ENCODE results near the gene DVL1. TPM values are rescaled to one million over a fixed set of nuclear protein-coding genes. Genes with fewer than 3 reads are reported as not detected.
A peak's percentile ranks its signal among the peaks of the same experiment; 100 is the strongest.

The DVL1 gene
- total RNA-seq, 2 donors from 2014 or later: 57.2 to 69.0 TPM

DNA sequence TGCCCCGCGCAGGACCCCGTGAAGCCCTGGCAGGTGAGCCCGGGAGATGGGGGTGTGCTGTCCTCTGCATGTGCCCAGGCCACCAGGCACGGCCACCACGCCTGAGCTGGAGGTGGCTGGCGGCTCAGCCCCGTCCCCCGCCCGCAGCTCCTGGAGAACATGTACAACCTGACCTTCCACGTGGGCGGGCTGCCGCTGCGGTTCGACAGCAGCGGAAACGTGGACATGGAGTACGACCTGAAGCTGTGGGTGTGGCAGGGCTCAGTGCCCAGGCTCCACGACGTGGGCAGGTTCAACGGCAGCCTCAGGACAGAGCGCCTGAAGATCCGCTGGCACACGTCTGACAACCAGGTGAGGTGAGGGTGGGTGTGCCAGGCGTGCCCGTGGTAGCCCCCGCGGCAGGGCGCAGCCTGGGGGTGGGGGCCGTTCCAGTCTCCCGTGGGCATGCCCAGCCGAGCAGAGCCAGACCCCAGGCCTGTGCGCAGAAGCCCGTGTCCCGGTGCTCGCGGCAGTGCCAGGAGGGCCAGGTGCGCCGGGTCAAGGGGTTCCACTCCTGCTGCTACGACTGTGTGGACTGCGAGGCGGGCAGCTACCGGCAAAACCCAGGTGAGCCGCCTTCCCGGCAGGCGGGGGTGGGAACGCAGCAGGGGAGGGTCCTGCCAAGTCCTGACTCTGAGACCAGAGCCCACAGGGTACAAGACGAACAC lies 16.3 kb downstream of the DVL1 start:
- intact Hi-C loops (cut with DNase I, micrococcal nuclease): no loop called here
- peak in 1 of 2 donors; percentile 63 for DNase-seq
- peak; percentile 60 for ATAC-seq

GRCh38 chr1:1332031-1332755 lies 17.0 kb downstream of the DVL1 start:
- no peak for ATAC-seq
- intact Hi-C loops (cut with DNase I, micrococcal nuclease): no loop called here

DNA sequence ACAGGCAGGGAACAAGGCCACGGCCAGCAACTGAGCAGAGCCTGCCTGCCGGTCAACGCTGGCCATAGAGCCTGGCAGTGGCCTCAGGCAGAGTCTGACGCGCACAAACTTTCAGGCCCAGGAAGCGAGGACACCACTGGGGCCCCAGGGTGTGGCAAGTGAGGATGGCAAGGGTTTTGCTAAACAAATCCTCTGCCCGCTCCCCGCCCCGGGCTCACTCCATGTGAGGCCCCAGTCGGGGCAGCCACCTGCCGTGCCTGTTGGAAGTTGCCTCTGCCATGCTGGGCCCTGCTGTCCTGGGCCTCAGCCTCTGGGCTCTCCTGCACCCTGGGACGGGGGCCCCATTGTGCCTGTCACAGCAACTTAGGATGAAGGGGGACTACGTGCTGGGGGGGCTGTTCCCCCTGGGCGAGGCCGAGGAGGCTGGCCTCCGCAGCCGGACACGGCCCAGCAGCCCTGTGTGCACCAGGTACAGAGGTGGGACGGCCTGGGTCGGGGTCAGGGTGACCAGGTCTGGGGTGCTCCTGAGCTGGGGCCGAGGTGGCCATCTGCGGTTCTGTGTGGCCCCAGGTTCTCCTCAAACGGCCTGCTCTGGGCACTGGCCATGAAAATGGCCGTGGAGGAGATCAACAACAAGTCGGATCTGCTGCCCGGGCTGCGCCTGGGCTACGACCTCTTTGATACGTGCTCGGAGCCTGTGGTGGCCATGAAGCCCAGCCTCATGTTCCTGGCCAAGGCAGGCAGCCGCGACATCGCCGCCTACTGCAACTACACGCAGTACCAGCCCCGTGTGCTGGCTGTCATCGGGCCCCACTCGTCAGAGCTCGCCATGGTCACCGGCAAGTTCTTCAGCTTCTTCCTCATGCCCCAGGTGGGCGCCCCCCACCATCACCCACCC lies 17.9 kb downstream of the DVL1 start, which contains the start of gene TAS1R3:
Gene TAS1R3 (plus strand): TSS at position 213 of the 898 bp plus-strand sequence. CDS start 66 bp downstream, at position 279.
- intact Hi-C loops (cut with DNase I, micrococcal nuclease): no loop called here
- peak in 1 of 2 donors; percentile 44 for DNase-seq

More at GRCh38 chr1:1332031-1332755, 17.0 kb downstream of the DVL1 start:
- no peak for DNase-seq

DNA sequence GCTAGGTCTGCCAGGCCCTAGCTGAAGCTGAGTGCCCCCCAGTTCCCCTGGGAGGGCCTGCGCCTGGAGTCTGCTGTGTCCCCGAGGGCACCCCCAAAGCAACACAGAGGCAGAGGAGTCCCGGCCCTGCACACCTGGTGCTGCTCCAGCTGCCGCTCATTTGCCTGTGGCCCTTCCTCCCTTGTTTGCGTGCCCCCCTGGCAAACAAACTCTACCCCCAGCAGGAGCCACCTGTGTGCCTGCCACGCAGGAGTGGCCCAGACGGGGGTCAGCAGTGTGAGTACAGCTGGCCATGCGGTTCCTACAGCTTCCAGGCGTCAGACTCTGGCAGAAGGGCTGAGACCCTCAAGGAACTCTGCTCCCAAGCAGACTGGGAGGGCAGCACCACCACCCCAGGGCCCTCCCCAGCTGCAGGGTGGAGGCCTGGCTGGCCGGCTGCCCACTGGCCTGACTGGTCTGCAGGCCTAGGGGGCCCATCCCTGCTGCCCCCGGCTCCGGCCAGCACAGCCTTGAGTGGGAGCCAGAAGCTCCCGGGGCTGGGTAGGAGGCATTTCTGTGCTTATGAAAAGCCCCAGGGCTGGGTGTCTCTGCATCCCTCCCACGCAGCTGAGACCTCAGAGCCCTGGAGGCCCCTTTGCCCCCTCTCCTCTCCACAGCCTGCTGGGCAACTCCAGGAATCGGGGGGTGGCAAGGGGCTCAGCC lies 18.7 kb downstream of the DVL1 start:
- DNase-seq: no peak
- intact Hi-C loops (cut with DNase I, micrococcal nuclease): no loop called here
- no peak for ATAC-seq

More for the DNA sequence above, 17.9 kb downstream of the DVL1 start, which contains the start of gene TAS1R3:
- peak; percentile 7 for ATAC-seq

- no peak for ATAC-seq
- intact Hi-C loops (cut with DNase I, micrococcal nuclease): no loop called here
These were observed 19.7 kb downstream of the DVL1 start for GRCh38 chr1:1329304-1330210.

DNA sequence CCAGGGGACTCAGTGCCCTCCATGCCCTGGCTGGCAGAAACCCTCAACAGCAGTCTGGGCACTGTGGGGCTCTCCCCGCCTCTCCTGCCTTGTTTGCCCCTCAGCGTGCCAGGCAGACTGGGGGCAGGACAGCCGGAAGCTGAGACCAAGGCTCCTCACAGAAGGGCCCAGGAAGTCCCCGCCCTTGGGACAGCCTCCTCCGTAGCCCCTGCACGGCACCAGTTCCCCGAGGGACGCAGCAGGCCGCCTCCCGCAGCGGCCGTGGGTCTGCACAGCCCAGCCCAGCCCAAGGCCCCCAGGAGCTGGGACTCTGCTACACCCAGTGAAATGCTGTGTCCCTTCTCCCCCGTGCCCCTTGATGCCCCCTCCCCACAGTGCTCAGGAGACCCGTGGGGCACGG lies 21.0 kb downstream of the DVL1 start:
- no peak for ATAC-seq
- no peak for DNase-seq
- intact Hi-C loops (cut with DNase I, micrococcal nuclease): no loop called here

More at GRCh38 chr1:1329304-1330210, 19.7 kb downstream of the DVL1 start:
- DNase-seq: no peak

GRCh38 chr1:1327291-1327690 lies 21.9 kb downstream of the DVL1 start:
- no peak for DNase-seq
- no peak for ATAC-seq
- intact Hi-C loops (cut with DNase I, micrococcal nuclease): no loop called here

DNA sequence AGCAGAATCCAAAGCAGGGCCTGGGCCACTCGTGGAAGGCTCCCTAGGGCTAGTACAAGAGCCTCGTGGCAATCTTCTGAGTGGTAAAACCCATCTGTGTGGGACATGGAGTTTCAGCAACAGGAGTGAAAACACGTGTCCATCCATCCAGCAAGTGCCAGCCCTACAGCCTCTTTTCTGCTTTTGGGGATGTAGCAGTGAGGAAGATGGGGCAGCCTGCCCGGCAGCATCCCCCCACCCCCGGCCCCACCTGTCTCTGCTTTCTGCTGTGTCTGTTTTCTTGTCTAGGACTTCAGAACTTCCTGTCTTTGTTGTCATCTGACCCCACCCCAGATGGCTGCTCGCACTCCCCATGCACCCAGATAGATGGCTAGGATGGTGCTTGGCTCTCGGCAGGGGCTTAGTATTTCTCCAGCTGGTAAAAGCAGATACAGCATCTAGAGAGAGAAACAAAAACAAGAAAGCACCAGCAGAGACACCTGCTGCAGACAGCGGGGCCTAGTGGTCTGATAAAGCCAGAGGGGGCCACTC lies 23.1 kb downstream of the DVL1 start:
- no peak for ATAC-seq
- intact Hi-C loops (cut with DNase I, micrococcal nuclease): no loop called here
- DNase-seq: no peak

DNA sequence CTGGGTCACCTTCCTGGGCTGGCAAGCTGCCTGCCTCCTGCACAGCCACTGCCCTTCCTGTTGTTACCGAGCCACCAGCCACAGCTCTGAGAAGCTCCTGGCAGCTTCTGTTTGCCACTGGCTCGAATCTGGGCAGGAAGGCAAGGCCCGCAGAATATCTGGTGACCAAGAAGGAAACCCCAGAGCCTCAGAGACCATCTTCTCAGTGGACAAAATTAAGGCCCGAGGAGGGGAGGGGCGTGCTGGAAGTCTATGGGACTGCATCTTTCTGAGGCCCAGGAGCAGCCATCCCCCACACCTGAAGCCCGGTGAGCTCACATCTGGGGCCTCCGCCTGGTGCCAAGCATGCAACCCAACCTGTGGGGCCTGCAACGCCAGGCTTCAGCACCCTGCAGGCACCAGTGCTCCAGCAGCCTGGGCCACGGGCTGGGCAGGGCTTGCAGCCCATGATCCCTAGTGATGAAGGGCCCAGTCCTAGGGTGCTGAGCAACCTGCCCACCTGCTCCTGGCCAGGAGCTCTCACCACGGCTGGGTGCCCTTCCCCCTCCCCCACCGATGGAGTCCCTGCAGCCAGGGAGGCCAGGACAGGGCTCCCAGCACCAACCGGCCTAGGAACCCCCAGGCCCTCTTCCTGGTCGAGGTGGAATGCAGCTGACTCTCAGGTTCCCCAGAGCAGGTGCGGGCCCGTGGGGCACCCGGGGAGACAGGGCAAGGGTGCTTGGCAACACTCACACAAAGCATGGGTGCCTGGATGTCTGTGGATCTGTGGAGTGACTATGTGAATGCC lies 23.7 kb downstream of the DVL1 start:
- peak; percentile 71 for DNase-seq
- intact Hi-C loops (cut with DNase I, micrococcal nuclease): no loop called here
- ATAC-seq: peak; percentile 65

- ATAC-seq: peak; percentile 85
- intact Hi-C loops (cut with DNase I, micrococcal nuclease): no loop called here
- DNase-seq: peak; percentile 93 to 96
These were observed 24.5 kb downstream of the DVL1 start, which contains the start of the genes CPTP and INTS11 for GRCh38 chr1:1324524-1325287. TSS of gene CPTP (plus strand) at chr1:1324802. CDS start at chr1:1326911, 2,109 bp downstream. TSS of gene INTS11 (minus strand) at chr1:1324660. CDS start at chr1:1324608, 52 bp downstream.

DNA sequence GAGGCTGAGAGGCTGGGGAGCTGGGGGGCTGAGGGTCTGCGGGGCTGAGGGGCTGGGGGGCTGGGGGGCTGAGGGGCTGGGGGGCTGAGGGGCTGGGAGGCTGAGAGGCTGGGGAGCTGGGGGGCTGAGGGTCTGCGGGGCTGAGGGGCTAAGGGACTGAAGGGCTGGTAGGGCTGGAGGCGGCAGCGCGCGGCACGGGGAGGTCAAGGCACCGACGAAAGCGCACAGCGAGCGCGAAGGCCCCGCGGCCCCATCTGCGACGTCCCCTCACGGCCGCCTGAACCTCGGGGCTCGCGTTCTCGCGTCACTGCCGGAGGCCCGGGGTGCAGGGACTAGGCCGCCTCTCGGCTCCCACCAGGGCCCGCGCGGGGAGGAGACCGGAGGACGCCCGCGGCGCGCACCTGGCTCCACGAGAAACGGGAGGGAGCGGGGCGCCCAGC lies 25.1 kb downstream of the DVL1 start:
- ATAC-seq (no peak), DNase-seq (no peak)
- intact Hi-C loops (cut with DNase I, micrococcal nuclease): no loop called here

- DNase-seq (no peak), ATAC-seq (no peak)
- intact Hi-C loops (cut with DNase I, micrococcal nuclease): no loop called here
These were observed 26.3 kb downstream of the DVL1 start for GRCh38 chr1:1322952-1323351.

DNA sequence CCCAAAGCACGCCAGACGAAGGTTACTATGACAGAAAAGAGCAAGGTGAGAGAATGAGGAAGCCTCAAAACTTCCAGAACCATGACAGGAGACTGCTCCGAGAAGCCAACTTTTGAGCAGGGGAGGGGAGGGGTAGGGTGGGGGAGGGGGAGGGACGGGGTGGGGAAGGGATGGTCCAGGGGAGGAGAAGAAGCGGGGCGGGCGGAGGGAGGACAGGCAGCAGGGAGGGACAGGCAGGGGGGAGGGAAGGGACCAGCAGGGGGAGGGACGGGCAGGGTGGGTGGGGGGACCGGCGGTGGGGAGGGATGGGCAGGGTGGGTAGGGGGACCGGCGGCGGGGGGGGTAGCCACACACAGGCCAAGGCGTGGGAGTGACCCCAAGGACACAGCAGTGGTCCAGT lies 26.8 kb downstream of the DVL1 start:
- DNase-seq (no peak), ATAC-seq (no peak)
- intact Hi-C loops (cut with DNase I, micrococcal nuclease): no loop called here

DNA sequence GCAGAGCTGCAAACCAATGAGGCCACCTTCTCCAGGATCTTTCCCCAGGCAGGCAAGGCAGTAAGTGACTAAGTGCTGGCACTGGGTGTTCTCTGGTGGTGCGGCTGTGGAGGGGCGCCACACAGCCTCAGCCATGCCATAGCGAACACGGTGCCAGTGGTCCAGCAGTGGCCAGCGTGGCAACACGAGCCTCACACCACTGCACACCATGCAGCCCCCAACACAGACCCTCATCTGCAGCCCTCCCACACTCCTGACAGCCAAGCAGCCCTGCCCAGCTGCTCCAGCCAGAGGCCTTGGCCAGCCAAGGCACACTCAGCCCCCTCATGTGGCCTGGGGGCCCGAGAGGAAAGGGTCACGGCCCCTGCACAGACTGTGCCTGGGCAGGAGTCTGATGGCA lies 27.7 kb downstream of the DVL1 start:
- no peak for ATAC-seq
- intact Hi-C loops (cut with DNase I, micrococcal nuclease): no loop called here
- no peak for DNase-seq

- DNase-seq: no peak
- intact Hi-C loops (cut with DNase I, micrococcal nuclease): no loop called here
- ATAC-seq: no peak
These were observed 28.4 kb downstream of the DVL1 start for GRCh38 chr1:1320666-1321448.
